Esophagus muscularis mucosa (tissue), 4 donors: ENCODE data around the gene POTEB. TPM values are rescaled to one million over a fixed set of nuclear protein-coding genes. Genes with fewer than 3 reads are reported as not detected.
"Not testable (repeated sequence)": the region's sequence is repeated elsewhere in the genome, so short reads cannot be mapped to it uniquely, and the experiment has no call there.

Source experiments
- DNase-seq: peaks from one replicate; pipeline ENCODE4 v3.0.0-alpha.2; 2017; ENCODE audit errors: extremely low spot score
- H3K27ac ChIP-seq, 4 donors: fragments of 200-600 bp; sonication (generic); replicated peaks in 1 of 4; 1 replicate in 3 of 4; 2 replicates in 1 of 4; pipeline ENCODE4 v1.5.1; 2016 to 2019; ENCODE audit warnings: mild to moderate bottlenecking in 1 of 4
- H3K27me3 ChIP-seq, 4 donors: fragments of 200-600 bp; sonication (generic); one replicate each; pipeline versions ENCODE4 v1.5.1 to v1.6.0; 2016 to 2019
- H3K36me3 ChIP-seq, 4 donors: fragments of 200-600 bp; sonication (generic); one replicate each; pipeline ENCODE4 v1.5.1; 2016 to 2019
- H3K4me1 ChIP-seq, 4 donors: fragments of 200-600 bp; sonication (generic); one replicate each; pipeline ENCODE4 v1.5.1; 2016 to 2019
- H3K4me3 ChIP-seq, 4 donors: fragments of 200-600 bp; sonication (generic); 1 replicate in 2 of 4; 2 replicates in 2 of 4; pipeline ENCODE4 v1.5.1; 2016 to 2019; ENCODE audit warnings: mild to moderate bottlenecking in 4 of 4, moderate library complexity in 1 of 4
- H3K9me3 ChIP-seq, 4 donors: fragments of 200-600 bp; sonication (generic); 1 replicate in 3 of 4; 2 replicates in 1 of 4; pipeline ENCODE4 v1.5.1; 2016 to 2019
- WGBS: methylation state at CpG from one replicate; pipeline ENCODE4 v1.1.5; 2018; 5-methylcytosine and 5-hydroxymethylcytosine counted together
- intact Hi-C: fragments of 100-400 bp; cut with DNase I; formaldehyde crosslinking; loops from one replicate; pipeline ENCODE4 v1.15.1; 2023
- small RNA-seq, 3 donors: library from RNA; depleted of rRNA; stranded (forward); fragments of <200 nt; gene quantifications; one replicate each; pipeline ENCODE3, GENCODE V24; 2016
- total RNA-seq, 4 donors: library from RNA; depleted of rRNA; stranded (reverse); fragments of >200 nt; gene quantifications; one replicate each; pipeline versions ENCODE4 v1.1.0 to v1.2.1, GENCODE V29; 2016

POTEB gene
- not detected for total RNA-seq

DNA sequence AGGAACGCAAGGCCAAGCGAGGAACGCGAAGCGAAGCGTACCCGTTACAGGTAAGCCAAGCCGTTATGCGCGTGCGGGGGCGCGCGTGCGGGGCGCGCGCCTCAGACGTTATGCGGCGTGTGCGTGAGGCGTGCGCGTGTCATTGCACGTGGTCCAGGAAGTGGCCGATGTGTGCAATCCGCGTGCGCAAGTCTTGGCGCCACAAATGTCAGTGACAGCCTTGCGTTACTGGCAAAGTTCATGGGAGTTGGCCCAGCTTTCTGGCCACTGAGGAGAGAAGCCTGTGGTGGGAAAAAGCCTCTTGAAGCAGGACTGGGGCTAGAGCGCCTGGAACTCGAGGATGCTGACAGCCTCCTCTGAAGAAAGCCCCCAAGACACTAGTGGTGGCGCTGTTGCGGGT lies at the start of gene POTEB:
POTEB (minus strand) TSS at position 101 of the 400 bp plus-strand sequence. CDS start 489 bp downstream, outside the sequence.
- H3K4me1 ChIP-seq, H3K9me3 ChIP-seq, DNase-seq, H3K27me3 ChIP-seq, H3K4me3 ChIP-seq, H3K27ac ChIP-seq, intact Hi-C loops, H3K36me3 ChIP-seq: not testable (repeated sequence)
- WGBS = no CpG with 5 or more reads among the region's 36 CpGs

DNA sequence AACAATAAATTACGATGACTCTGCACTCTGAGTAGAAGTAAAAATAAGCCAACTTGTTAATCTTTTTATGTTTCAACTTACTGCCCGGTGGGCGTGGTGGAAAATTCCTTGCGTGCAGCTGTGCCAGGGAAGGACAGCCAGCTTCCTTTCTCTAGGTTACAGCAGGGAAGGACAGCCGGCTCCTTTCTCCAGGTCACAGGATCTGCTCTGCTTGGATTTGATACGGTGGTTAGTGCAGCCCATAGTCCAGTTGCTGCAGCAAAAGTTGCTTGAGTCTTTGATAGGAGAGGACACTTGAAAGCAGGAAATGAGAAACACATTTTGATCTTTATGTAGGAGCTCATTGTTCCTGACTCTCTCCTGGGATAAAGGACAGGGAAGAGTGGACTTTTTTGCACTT lies 13.4 kb upstream of the POTEB start:
- H3K27ac ChIP-seq, H3K4me1 ChIP-seq, H3K9me3 ChIP-seq, H3K27me3 ChIP-seq, H3K4me3 ChIP-seq, H3K36me3 ChIP-seq, intact Hi-C loops, DNase-seq: not testable (repeated sequence)
- no CpG with 5 or more reads among the region's 6 CpGs for WGBS

DNA sequence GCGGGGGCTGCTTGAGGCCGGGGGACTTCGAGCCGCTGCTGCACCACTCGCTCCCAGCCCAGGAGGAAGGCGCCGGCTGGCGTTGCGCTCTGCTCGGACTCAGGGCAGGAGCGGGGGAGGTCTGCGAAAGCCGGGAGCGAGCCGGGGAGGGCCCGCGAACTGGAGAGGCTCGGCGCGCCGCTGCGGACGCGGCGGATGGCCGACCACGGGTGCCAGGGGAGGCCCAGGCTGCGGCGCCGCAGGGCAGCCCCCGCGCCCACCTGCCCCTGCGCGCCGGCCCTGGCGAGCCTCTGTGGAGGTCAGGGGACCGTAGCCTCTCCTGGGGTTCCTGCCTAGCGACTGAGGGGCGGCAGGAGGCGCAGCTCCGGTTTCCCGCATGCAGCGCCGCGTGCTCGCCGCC lies 12.0 kb upstream of the POTEB start:
- H3K4me1 ChIP-seq, H3K9me3 ChIP-seq, H3K27ac ChIP-seq, DNase-seq, H3K4me3 ChIP-seq, intact Hi-C loops, H3K27me3 ChIP-seq, H3K36me3 ChIP-seq: not testable (repeated sequence)
- WGBS = no CpG with 5 or more reads among the region's 47 CpGs

DNA sequence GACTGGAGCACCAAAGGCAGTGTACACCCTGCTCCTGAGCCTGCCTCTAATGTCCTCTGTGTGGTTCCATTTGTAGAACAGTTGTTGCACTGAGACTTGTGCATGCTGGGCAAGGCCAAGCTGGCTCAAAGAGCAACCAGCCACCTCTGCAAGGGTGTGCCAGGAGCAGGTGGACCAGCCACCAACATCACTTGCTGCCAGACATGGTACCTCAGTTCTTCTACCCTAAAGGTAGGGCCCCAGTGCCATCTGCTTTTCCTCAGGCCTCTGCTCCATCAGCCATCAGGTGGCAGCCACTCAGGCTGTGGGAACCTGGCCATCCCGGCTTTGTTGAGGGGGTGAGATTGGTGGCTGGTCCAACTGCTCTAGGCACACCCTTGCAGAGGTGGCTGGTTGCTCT lies 38.7 kb downstream of the POTEB start:
- DNase-seq, H3K4me1 ChIP-seq, intact Hi-C loops, H3K9me3 ChIP-seq, H3K27ac ChIP-seq, H3K27me3 ChIP-seq, H3K4me3 ChIP-seq, H3K36me3 ChIP-seq: not testable (repeated sequence)
- 71% methylated on average over 1 of the region's 1 CpG for WGBS

Small RNAs within 50 kb of the gene (small RNA-seq; reads per million reads assigned to genes)
- gene MIR3118-4 (0 reads per million in 3 donors), gene RNU6-631P (0 reads per million in 3 donors)

Other genes starting within 250 kb of the POTEB start
- not detected for gene OR4M2, start 202.8 kb upstream of the POTEB start, total RNA-seq